Stimulated activated CD4-positive, alpha-beta T cell treated with anti-CD3 and anti-CD28 coated beads, Interleukin-1b, Interleukin-23, amount 100 ng/mL, for 48 hours (primary cell): ENCODE results near the gene GUSB.

Source experiments
- DNase-seq: peaks from one replicate; pipeline ENCODE4 v3.0.0-alpha.2; 2020

GUSB gene

DNA sequence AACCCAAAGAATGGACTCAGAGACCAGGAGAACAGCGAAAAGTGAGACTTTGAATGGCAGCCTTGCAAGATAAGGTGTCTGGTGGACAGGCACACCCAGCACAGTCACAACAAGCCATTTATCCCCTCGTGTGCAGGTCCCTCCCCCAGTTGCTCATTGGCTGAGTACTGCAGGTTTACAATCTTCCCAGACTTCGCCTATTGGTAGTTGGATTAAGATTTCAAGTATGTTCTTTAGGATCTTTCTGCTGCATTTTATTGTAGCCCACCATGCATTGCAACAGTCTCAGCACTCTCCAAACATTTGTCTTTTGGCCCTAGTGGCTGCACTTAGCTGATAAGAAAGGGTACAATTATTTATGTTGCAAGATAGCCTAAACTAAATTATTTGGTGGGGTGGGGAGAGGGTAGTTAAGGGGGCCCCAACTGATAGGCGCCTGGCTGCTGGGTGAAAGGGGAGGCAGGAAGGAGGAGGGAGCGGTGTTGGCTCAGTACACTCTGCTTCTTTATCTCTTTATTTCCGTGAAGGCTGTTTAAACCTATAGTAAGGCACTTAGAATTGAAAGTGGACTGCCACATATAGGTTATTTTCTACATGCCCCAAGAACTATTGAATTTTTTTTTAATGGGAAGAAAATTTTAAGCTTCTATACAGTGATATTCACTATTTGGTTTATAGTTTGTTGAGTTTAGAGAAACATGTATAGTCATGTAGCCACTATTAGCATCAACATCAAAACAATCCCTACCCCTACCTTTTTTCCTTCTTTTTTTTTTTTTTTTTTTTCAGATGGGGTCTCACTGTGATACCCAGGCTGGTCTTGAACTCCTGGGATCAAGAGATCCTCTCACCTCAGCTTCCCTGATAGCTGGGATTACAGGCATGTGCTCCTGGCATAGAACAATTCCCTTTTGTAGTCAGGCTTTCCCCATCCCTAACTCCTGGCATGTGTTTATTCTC, 54.2 kb downstream of the GUSB start:
- no peak for DNase-seq

DNA sequence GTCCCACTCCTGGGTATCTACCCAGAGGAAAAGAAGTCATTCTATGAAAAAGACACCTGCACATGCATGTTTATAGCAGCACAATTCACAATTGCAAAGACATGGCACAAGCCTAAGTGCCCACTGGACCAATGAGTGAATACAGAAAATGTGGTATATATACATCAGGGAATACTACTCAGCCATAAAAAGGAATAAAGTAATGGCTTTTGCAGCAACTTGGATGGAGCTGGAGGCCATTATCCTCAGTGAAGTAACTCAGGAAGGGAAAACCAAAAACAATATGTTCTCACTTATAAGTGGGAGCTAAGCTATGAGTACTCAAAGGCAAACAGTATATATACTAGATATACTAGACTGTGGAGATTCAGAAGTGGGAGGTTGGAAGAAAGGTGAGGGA, 55.4 kb downstream of the GUSB start:
- no peak for DNase-seq

DNA sequence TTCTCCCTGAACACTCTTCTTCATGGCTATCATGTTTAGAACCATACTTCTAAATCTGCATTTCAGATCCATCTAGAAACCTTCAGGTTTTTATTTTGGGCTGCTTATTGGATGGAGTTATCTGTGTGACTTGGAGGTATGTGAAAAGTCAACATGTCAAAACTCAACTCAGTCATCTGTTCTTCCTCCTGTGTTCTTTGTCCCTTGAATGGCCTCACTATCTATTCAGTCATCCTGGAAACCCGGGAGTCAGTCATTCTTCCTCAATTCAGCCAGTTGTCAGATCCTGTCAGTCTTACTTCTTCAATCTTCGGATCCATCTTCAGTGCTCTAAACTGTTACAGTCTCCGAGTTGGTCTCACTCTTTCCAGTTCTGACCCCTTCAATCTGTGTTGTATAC, 57.0 kb downstream of the GUSB start:
- no peak for DNase-seq

DNA sequence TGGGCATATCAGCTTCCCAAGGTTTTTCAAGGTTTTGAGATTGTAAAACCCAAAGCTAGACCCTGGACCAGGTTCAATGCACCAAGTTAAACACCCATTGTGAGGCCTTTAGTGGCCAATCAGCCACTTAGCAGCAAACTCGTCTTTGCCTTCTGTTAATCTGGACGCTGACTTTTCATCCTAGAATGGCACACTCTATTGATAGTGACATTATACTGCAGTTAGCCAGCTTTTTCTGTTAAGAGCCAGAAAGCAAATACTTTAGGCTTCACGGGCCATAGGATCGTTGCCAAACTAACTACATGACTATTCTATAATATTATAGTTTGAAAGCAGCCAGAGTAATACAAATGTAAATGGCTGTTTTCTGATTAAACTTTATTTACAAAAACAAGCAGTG, 57.8 kb downstream of the GUSB start:
- no peak for DNase-seq

DNA sequence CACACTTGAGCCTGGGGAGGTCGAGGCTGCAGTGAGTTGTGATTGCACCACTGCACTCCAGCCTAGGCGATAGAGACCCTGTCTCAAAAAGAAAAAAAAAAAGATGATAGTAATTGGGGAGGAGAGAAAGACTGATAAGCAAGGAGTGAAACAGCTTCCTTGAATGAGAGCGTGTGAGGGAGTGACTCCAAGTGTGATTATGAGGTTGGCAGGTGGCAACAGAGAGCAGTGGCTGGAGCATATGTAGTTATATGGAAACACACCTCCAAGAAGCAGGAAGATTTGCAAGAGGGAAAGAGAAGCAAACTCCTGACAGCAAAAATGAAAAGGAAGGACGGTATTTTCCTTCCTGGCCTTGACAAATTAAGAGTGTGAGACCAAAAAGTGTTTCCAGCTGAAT, 58.7 kb downstream of the GUSB start:
- DNase-seq: no peak

DNA sequence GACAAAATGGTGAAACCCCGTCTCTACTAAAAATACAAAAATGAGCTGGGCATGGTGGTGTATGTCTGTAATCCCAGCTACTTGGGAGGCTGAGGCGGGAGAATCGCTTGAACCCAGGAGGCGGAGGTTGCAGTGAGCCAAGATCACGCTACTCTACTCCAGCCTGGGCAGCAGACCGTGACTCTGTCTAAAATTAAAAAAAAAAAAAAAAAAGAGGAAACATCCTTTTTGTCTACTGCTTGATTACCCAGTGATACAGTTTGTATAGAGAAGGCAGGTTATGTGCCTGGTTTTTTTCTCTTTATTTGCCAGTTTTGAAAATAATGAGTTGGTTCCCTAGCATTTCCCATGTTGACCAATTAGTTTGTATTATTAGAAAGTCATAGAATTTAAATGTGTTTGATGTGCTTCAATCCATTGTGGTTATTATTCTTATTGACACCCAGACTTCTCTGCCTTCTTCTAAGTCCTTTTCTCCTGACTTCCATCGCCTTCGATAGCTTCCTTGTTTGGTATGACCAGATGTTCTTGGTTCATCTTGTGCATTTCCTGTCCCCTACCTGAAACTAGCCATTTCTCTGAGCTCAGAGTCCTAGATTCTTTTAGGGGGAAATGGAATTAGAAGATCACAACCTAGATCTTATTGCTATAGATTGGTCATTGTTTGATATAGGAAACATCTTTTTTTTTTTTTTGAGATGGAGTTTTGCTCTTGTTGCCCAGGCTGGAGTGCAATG, 65.9 kb downstream of the GUSB start:
- DNase-seq: no peak

DNA sequence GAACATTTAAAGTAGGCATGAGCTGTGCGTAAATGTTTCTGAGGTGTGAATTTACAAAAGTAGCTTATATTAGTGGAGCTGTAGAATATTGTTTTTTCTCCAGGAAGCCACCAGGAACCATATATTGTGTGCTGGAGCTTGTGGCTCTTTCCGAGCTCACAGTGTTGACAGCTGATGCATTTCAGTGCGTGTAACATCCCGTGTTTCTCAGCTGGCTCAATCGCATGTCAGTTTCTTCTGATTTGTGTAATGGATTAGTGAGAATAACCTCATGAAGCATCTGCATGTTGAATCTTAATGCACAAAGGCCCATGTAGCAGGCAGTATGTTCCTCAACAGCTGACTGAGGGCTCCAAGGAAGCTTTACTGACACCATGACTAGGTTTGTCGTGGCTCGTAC, 69.8 kb downstream of the GUSB start:
- DNase-seq: no peak
